ENCODE measurements around the gene DCAF5.
"Not testable (repeated sequence)": the region's sequence is repeated elsewhere in the genome, so short reads cannot be mapped to it uniquely, and the experiment has no call there.

The DCAF5 gene

DNA sequence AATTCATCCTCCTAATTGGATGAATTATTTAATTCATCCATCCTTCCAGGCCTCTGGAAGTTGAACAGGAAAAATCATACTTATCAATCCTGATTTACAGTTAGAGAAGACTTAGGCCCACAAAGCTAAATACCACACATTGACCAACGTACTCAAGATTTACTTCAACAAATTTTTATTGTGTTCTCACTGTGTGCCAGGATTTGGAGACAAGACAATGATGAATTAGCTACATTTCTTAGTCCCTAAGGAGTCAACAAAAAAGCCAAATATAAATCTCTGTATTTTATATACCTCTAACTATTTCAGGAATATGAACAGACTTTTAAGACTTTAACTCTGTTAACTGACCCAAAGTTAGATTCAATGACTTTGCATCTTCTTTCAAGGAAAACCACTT, 63.9 kb downstream of the DCAF5 start:
- H3K4me2 ChIP-seq: no peak overlapping the region
- H3K9ac ChIP-seq: no peak overlapping the region
- H3K27ac ChIP-seq: no peak overlapping the region
- no peak for TF ChIP-seq Cebpa-rat (IDR thresholded peaks at IDR 0.05)
- no peaks in the 10 kb centered on the region for H3K4me1 ChIP-seq
- peaks cover 5% of the 10 kb centered on the region; the same call in 1 of the 2 replicates for H4K20me1 ChIP-seq
- H3K4me3 ChIP-seq: no peak overlapping the region
- no peaks in the 10 kb centered on the region for H3K9me3 ChIP-seq
- H3K27me3 ChIP-seq: no peaks in the 10 kb centered on the region
- H3K36me3 ChIP-seq: peaks cover 94% of the 10 kb centered on the region

DNA sequence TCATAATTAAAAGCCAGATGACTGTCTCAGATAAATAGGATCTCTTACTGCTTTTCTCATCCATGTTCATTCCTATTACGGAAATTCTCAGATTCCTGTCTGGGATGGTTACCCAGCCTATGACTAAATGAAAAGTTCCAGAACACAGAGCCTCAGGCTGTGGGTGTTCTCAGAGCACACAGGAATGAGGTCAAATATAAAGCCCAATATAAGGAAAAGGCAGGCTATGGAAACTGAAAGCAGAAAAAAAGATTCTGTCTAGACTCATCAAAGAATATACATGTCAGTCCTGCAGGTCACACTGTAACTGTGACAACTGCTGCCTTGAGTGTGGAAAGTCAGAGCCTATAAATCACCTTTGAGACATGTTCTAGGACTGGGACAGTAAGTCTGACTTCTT, 64.3 kb downstream of the DCAF5 start:
- Histone ChIP-seq H3K36me3 (peaks cover 94% of the 10 kb centered on the region), H3K9ac (no peak overlapping the region), H3K4me3 (no peak overlapping the region), H3K4me1 (no peaks in the 10 kb centered on the region), H3K27ac (no peak overlapping the region), H3K9me3 (no peaks in the 10 kb centered on the region), H3K27me3 (no peaks in the 10 kb centered on the region), H3K4me2 (no peak overlapping the region), H4K20me1 (peaks cover under 1% of the 10 kb centered on the region; the same call in 1 of the 2 replicates)
- no peak for TF ChIP-seq Cebpa-rat (IDR thresholded peaks at IDR 0.05)

DNA sequence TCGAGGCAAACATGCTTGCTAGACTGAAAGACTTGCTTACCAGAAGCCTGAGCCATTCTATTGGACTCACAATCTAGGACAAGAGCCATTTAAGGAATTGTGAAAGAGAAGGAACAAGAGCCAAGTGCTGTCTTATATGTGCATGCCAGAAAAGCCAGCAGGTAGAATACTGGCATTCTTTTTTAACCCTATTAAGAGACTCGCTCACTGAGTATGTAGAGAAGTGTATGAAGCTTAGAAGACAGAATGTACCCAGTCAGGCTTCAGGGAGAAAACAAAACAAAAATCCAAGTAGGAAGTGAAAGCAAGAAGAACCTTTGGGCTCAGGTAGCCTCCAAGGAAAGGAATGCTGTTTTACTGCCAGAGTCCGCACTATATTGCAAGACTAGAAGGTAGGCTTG, 65.9 kb downstream of the DCAF5 start:
- Histone ChIP-seq H3K9ac (no peak overlapping the region), H3K9me3 (no peaks in the 10 kb centered on the region), H4K20me1 (no peaks in the 10 kb centered on the region), H3K36me3 (peaks cover 99% of the 10 kb centered on the region), H3K27ac (no peak overlapping the region), H3K27me3 (no peaks in the 10 kb centered on the region), H3K4me1 (no peaks in the 10 kb centered on the region), H3K4me2 (no peak overlapping the region), H3K4me3 (no peak overlapping the region)
- TF ChIP-seq Cebpa-rat (IDR thresholded peaks at IDR 0.05): no peak

DNA sequence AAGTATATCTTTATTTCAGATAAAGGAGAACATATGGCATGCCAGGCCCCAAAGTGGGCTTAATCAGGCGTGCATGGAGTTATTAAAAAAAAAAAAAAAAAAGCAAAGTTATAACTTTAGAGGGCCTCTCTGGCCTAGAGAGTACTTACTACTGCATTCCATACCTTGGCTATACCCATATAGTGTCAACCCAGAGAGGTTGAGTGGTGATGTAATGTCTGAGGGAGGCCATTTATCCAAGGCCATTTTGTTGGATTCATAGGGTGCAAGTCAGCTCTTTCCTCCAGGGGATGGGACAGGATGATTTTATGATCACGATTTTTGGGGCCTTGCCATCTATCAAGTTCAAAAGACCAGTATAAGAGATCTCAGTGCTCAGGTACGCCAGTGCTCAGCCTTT, 66.4 kb downstream of the DCAF5 start:
- no peak for TF ChIP-seq Cebpa-rat (IDR thresholded peaks at IDR 0.05)
- Histone ChIP-seq H4K20me1 (no peaks in the 10 kb centered on the region), H3K27me3 (no peaks in the 10 kb centered on the region)

DNA sequence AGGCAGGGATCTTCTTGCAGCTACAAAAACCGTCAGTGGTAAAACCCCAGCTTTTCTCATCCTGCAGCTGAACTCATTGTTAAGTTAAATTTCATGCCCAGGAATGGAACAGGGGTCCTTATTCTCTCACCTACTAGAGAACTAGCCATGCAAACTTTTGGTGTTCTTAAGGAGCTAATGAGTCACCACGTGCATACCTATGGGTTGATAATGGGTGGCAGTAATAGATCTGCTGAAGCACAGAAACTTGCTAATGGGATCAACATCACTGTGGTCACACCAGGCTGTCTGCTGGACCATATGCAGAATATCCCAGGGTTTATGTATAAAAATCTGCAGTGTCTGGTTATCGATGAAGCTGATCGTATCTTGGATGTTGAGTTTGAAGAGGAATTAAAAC, 68.9 kb downstream of the DCAF5 start:
- no peak overlapping the region for H3K9ac ChIP-seq
- no peak overlapping the region for H3K4me2 ChIP-seq
- TF ChIP-seq Cebpa-rat (IDR thresholded peaks at IDR 0.05): no peak
- H3K27me3 ChIP-seq: no peaks in the 10 kb centered on the region
- H3K4me1 ChIP-seq: no peaks in the 10 kb centered on the region
- H3K9me3 ChIP-seq: no peaks in the 10 kb centered on the region
- H4K20me1 ChIP-seq: no peaks in the 10 kb centered on the region
- peaks cover 89% of the 10 kb centered on the region for H3K36me3 ChIP-seq
- no peak overlapping the region for H3K27ac ChIP-seq
- H3K4me3 ChIP-seq: no peak overlapping the region

More for the DNA sequence above, 66.4 kb downstream of the DCAF5 start:
- Histone ChIP-seq H3K9me3 (no peaks in the 10 kb centered on the region), H3K27ac (no peak overlapping the region), H3K36me3 (peaks cover 99% of the 10 kb centered on the region), H3K4me1 (no peaks in the 10 kb centered on the region), H3K4me2 (no peak overlapping the region), H3K4me3 (no peak overlapping the region), H3K9ac (no peak overlapping the region)

DNA sequence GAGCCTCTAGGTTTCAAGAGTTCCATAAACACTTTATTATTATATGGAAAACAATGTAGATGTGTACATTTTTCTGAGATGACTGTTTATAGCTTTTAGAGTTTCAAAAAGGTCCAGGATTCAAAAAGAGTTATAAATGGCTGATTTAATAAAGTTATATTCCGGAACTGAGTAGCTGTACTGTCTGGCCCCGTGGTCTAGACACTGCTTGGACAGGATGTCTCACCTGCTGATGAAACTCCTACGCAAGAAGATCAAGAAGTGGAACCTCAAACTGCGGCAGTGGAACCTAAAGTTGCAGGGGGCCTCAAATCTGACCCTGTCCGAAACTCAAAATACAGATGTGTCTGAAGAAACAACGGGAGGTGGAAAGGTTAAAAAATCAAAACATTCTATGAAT, 69.7 kb downstream of the DCAF5 start:
- H3K9ac ChIP-seq: no peak overlapping the region
- no peak for TF ChIP-seq Cebpa-rat (IDR thresholded peaks at IDR 0.05)
- H3K4me1 ChIP-seq: no peaks in the 10 kb centered on the region
- no peaks in the 10 kb centered on the region for H3K9me3 ChIP-seq
- H3K27ac ChIP-seq: no peak overlapping the region
- no peaks in the 10 kb centered on the region for H4K20me1 ChIP-seq
- H3K4me2 ChIP-seq: no peak overlapping the region
- H3K4me3 ChIP-seq: no peak overlapping the region
- peaks cover 85% of the 10 kb centered on the region for H3K36me3 ChIP-seq
- H3K27me3 ChIP-seq: no peaks in the 10 kb centered on the region

DNA sequence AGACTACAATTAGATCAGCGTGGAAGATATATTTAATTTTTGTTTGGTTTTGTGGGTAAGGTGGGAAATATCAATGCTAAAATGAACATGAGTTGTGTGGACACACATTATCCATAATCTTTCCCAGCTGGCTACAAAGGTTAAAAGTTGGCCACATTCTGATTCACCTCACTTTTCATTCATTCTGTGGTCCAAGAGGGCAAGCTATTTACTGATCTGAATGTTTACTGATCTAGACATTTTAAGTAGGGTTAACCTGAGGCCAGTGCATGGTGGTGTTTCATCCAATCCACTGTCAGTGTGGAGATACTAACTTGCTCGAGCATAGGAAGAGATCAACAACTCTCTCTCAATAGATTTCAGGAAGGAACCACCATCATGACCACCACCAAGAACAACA, 71.6 kb downstream of the DCAF5 start:
- no peaks in the 10 kb centered on the region for H3K9me3 ChIP-seq
- H3K36me3 ChIP-seq: peaks cover 82% of the 10 kb centered on the region
- H3K27me3 ChIP-seq: no peaks in the 10 kb centered on the region
- H4K20me1 ChIP-seq: no peaks in the 10 kb centered on the region
- H3K4me2 ChIP-seq: no peak overlapping the region
- H3K4me3 ChIP-seq: no peak overlapping the region
- TF ChIP-seq Cebpa-rat (IDR thresholded peaks at IDR 0.05): no peak
- H3K9ac ChIP-seq: no peak overlapping the region
- H3K27ac ChIP-seq: no peak overlapping the region
- no peaks in the 10 kb centered on the region for H3K4me1 ChIP-seq

DNA sequence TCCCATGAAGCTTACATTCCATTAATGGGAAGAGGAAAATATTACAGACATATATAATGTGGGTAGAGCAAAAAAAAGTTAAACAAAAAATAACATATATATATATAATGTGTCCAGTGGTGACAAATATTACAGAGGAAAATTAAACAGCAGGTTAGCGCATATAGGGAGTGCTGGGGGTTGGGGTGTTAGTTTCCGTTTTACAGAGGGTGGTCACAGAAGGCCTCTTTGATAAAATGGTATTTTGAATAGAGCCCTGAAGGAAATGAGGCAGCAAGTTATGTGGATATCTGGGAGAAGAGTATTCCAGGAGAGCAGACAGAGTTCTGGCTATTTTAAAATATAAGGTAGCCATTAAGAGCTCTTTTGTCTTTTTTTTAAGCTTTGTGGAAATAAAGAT, 73.2 kb downstream of the DCAF5 start:
- Histone ChIP-seq H3K27ac (no peak overlapping the region), H3K9me3 (no peaks in the 10 kb centered on the region), H4K20me1 (no peaks in the 10 kb centered on the region), H3K9ac (no peak overlapping the region), H3K27me3 (no peaks in the 10 kb centered on the region), H3K36me3 (peaks cover 82% of the 10 kb centered on the region), H3K4me1 (no peaks in the 10 kb centered on the region), H3K4me3 (no peak overlapping the region), H3K4me2 (no peak overlapping the region)
- TF ChIP-seq Cebpa-rat (IDR thresholded peaks at IDR 0.05): no peak

DNA sequence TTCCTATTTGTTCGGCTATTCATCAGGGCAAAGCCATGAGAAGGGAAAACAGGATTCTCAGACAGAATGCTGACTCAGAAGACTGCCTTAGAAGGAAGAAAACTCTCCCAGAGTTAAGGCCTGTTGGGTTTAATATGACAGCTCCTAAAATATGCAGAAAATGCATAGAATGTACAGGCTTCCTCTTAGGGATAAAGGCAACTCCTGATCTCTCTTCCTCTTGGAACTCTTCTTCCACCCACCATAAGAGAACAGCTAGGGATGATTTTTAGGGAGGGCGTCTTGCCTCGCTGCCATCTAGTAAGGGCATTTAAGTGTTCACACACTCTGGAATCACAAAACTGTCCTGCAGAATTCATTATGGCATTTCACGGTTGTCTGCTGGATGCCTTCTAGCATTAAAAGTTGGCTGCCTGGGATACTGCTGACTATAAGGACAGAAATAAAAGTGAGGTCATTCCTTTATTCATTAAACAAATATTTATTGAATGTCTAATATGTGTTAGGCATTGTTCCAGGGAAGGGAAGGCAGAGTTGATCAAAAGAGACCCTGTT, 73.7 kb downstream of the DCAF5 start:
- H3K27me3 ChIP-seq: no peaks in the 10 kb centered on the region
- H3K4me2 ChIP-seq: no peak overlapping the region

DNA sequence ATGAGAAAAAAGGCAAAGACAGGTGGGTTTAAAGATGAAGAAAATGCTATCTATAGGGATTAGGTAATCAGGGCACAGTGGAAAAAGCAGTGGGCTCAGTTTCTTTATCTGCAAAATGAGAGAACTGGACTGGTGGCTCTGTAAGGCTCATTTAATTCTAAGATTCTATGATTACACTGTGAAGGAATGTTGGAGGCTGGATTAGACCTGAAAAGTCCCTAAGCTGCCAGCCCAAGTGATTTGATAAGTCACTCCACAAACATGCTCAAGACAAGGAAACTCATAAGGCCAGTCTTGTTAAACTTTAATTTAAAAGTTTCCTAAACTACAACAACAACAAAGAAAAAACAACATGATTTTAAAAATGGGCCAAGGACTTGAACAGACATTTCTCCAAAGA, 75.1 kb downstream of the DCAF5 start:
- H3K9ac ChIP-seq: no peak overlapping the region
- H3K4me1 ChIP-seq: no peaks in the 10 kb centered on the region
- no peak overlapping the region for H3K4me3 ChIP-seq

More for the DNA sequence above, 73.7 kb downstream of the DCAF5 start:
- H3K27ac ChIP-seq: no peak overlapping the region
- H3K36me3 ChIP-seq: peaks cover 82% of the 10 kb centered on the region
- H3K4me3 ChIP-seq: no peak overlapping the region
- no peaks in the 10 kb centered on the region for H3K9me3 ChIP-seq
- H4K20me1 ChIP-seq: no peaks in the 10 kb centered on the region
- TF ChIP-seq Cebpa-rat (IDR thresholded peaks at IDR 0.05): no peak
- no peaks in the 10 kb centered on the region for H3K4me1 ChIP-seq
- H3K9ac ChIP-seq: no peak overlapping the region

DNA sequence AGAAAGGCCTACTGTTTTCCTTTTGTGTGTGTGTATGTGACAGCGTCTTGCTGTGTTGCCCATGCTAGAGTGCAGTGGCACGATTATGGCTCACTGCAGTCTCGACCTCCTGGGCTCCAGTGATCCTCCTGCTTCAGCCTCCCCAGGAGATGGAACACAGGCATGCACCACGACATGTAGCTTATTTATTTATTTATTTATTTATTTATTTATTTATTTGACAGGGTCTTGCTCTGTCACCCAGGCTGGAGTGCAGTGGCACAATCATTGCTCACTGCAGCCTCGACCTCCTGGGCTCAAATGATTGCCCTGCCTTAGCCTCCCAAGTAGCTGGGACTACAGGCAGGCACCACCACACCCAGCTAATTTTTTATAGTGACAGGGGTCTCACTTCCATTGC, 75.7 kb downstream of the DCAF5 start:
- H3K4me2 ChIP-seq, H3K27me3 ChIP-seq, H4K20me1 ChIP-seq, H3K4me3 ChIP-seq, H3K27ac ChIP-seq, H3K4me1 ChIP-seq, H3K9me3 ChIP-seq, H3K9ac ChIP-seq: not testable (repeated sequence)
- H3K36me3 ChIP-seq: peaks cover 83% of the 10 kb centered on the region

More for the DNA sequence above, 75.1 kb downstream of the DCAF5 start:
- no peak overlapping the region for H3K27ac ChIP-seq
- peaks cover 82% of the 10 kb centered on the region for H3K36me3 ChIP-seq
- TF ChIP-seq Cebpa-rat (IDR thresholded peaks at IDR 0.05): no peak
- no peaks in the 10 kb centered on the region for H3K9me3 ChIP-seq
- H3K27me3 ChIP-seq: no peaks in the 10 kb centered on the region
- no peak overlapping the region for H3K4me2 ChIP-seq
- H4K20me1 ChIP-seq: no peaks in the 10 kb centered on the region

All from BLaER1 (cell line).